HG02970 (cell line): ENCODE results near the gene MT1B.

Source experiments
- ATAC-seq: cut with Tn5 transposase; IDR thresholded peaks from one replicate; pipeline ENCODE4 v1.9.1; 2021; ENCODE audit warnings: mild to moderate bottlenecking, moderate library complexity, moderate number of reproducible peaks; ENCODE audit not compliant: unreplicated experiment, low FRiP score

Gene MT1B

GRCh38 chr16:56651586-56651985 is at the start of gene MT1B:
TSS of gene MT1B (plus strand) at chr16:56651886. CDS start at chr16:56651954, 68 bp downstream.
- ATAC-seq = no peak

- no peak for ATAC-seq
These were observed 48.1 kb upstream of the MT1B start for GRCh38 chr16:56603589-56603988.

- no peak for ATAC-seq
These were observed 46.7 kb upstream of the MT1B start for GRCh38 chr16:56604966-56605365.

GRCh38 chr16:56605475-56605874 is 46.2 kb upstream of the MT1B start:
- ATAC-seq = no peak

- ATAC-seq = no peak
These were observed 45.6 kb upstream of the MT1B start for GRCh38 chr16:56606071-56606475.

GRCh38 chr16:56606476-56607108 is 45.1 kb upstream of the MT1B start:
- ATAC-seq = no peak

GRCh38 chr16:56607109-56607618 is 44.5 kb upstream of the MT1B start:
- no peak for ATAC-seq

- no peak for ATAC-seq
These were observed 44.0 kb upstream of the MT1B start for GRCh38 chr16:56607675-56608042.

- ATAC-seq = peak; percentile 68
These were observed 43.4 kb upstream of the MT1B start, which contains the start of gene MT2A for GRCh38 chr16:56608043-56608875. TSS of gene MT2A (plus strand) at chr16:56608584. CDS start at chr16:56608656, 72 bp downstream.

- no peak for ATAC-seq
These were observed 42.7 kb upstream of the MT1B start for GRCh38 chr16:56608876-56609462.

- no peak for ATAC-seq
These were observed 42.2 kb upstream of the MT1B start for GRCh38 chr16:56609463-56609921.

GRCh38 chr16:56610017-56610608 is 41.6 kb upstream of the MT1B start:
- no peak for ATAC-seq

GRCh38 chr16:56610609-56611111 is 41.0 kb upstream of the MT1B start:
- ATAC-seq = no peak

GRCh38 chr16:56611281-56611833 is 40.3 kb upstream of the MT1B start:
- ATAC-seq = no peak

- no peak for ATAC-seq
These were observed 38.0 kb upstream of the MT1B start for GRCh38 chr16:56613706-56614105.

GRCh38 chr16:56614549-56614991 is 37.1 kb upstream of the MT1B start:
- ATAC-seq = no peak

GRCh38 chr16:56615353-56615752 is 36.3 kb upstream of the MT1B start:
- no peak for ATAC-seq

- no peak for ATAC-seq
These were observed 35.0 kb upstream of the MT1B start for GRCh38 chr16:56616608-56617211.

GRCh38 chr16:56617212-56618085 is 34.2 kb upstream of the MT1B start:
- no peak for ATAC-seq
